Right hindlimb (tissue), 1 donor: ENCODE measurements around the gene USP17L21.
"Not testable (repeated sequence)": the region's sequence is repeated elsewhere in the genome, so short reads cannot be mapped to it uniquely, and the experiment has no call there.

Experiments
- DNase-seq: peaks from one replicate; pipeline ENCODE4 v3.0.0-alpha.2; 2018

The USP17L21 gene

GRCh38 chr4:9262572-9262971, at the start of gene USP17L21:
Gene USP17L21, plus strand, starts transcription at chr4:9262872. Its CDS starts 0 bp downstream, at chr4:9262872.
- not testable (repeated sequence) for DNase-seq

- not testable (repeated sequence) for DNase-seq
Measured at GRCh38 chr4:9214701-9215100, 48.0 kb upstream of the USP17L21 start.

- not testable (repeated sequence) for DNase-seq
Measured at GRCh38 chr4:9215105-9215504, 47.6 kb upstream of the USP17L21 start, which contains the start of gene USP17L11. Gene USP17L11, plus strand, starts transcription at chr4:9215405. Its CDS starts 0 bp downstream, at chr4:9215405.

- not testable (repeated sequence) for DNase-seq
Measured at GRCh38 chr4:9219852-9220251, 42.8 kb upstream of the USP17L21 start, which contains the start of gene USP17L12. Gene USP17L12, plus strand, starts transcription at chr4:9220152. Its CDS starts 0 bp downstream, at chr4:9220152.

- not testable (repeated sequence) for DNase-seq
Measured at GRCh38 chr4:9224596-9224995, 38.1 kb upstream of the USP17L21 start, which contains the start of gene USP17L13. Gene USP17L13, plus strand, starts transcription at chr4:9224896. Its CDS starts 0 bp downstream, at chr4:9224896.

GRCh38 chr4:9230249-9230648, 32.4 kb upstream of the USP17L21 start:
- DNase-seq = not testable (repeated sequence)

GRCh38 chr4:9234085-9234484, 28.6 kb upstream of the USP17L21 start, which contains the start of gene USP17L15:
Gene USP17L15, plus strand, starts transcription at chr4:9234385. Its CDS starts 0 bp downstream, at chr4:9234385.
- not testable (repeated sequence) for DNase-seq

- DNase-seq = peak; percentile 0
Measured at GRCh38 chr4:9238461-9238860, 24.2 kb upstream of the USP17L21 start.

- not testable (repeated sequence) for DNase-seq
Measured at GRCh38 chr4:9243579-9243978, 19.1 kb upstream of the USP17L21 start, which contains the start of gene USP17L17. Gene USP17L17, plus strand, starts transcription at chr4:9243879. Its CDS starts 0 bp downstream, at chr4:9243879.

GRCh38 chr4:9247953-9248680, 14.6 kb upstream of the USP17L21 start, which contains the start of gene USP17L18:
Gene USP17L18, plus strand, starts transcription at chr4:9248630. Its CDS starts 0 bp downstream, at chr4:9248630.
- DNase-seq = peak; percentile 8

GRCh38 chr4:9253078-9253477, 9.6 kb upstream of the USP17L21 start, which contains the start of gene USP17L19:
Gene USP17L19, plus strand, starts transcription at chr4:9253378. Its CDS starts 0 bp downstream, at chr4:9253378.
- not testable (repeated sequence) for DNase-seq

GRCh38 chr4:9257824-9258223, 4.8 kb upstream of the USP17L21 start, which contains the start of gene USP17L20:
Gene USP17L20, plus strand, starts transcription at chr4:9258124. Its CDS starts 0 bp downstream, at chr4:9258124.
- DNase-seq = not testable (repeated sequence)

- not testable (repeated sequence) for DNase-seq
Measured at GRCh38 chr4:9267319-9267718, 4.6 kb downstream of the USP17L21 start, which contains the start of gene USP17L22. Gene USP17L22, plus strand, starts transcription at chr4:9267619. Its CDS starts 0 bp downstream, at chr4:9267619.

GRCh38 chr4:9271719-9272118, 9.0 kb downstream of the USP17L21 start:
- not testable (repeated sequence) for DNase-seq
